HL-60 (cell line): ENCODE measurements around the gene CHDH.

Source experiments
- CTCF ChIP-seq: IDR thresholded peaks from one replicate; pipeline ENCODE4 v1.5.1; 2011; ENCODE audit warnings: low read length, control low read depth, inconsistent platforms; ENCODE audit not compliant: insufficient read depth
- GABPA ChIP-seq: IDR thresholded peaks from 2 replicates; pipeline ENCODE4 v1.6.1; 2012; ENCODE audit warnings: low read depth
- POLR2AphosphoS5 ChIP-seq: IDR thresholded peaks from 2 replicates; pipeline ENCODE4 v1.6.1; 2012; ENCODE audit warnings: low read depth

GRCh38 chr3:53846134-53846850, at the start of gene CHDH, which contains the start of gene IL17RB:
- TF ChIP-seq CTCF (no peak), POLR2AphosphoS5 (no peak), GABPA (no peak)
